GM20431 (cell line): ENCODE data around the gene MYOG.

ENCODE experiments used
- in situ Hi-C: fragments of 300-500 bp; cut with MseI, MboI; formaldehyde crosslinking; loops from one replicate; pipeline ENCODE4 v1.15.0; 2020; ENCODE audit warnings: low sequenced_read_pairs; ENCODE audit not compliant: unreplicated experiment

The MYOG gene

DNA sequence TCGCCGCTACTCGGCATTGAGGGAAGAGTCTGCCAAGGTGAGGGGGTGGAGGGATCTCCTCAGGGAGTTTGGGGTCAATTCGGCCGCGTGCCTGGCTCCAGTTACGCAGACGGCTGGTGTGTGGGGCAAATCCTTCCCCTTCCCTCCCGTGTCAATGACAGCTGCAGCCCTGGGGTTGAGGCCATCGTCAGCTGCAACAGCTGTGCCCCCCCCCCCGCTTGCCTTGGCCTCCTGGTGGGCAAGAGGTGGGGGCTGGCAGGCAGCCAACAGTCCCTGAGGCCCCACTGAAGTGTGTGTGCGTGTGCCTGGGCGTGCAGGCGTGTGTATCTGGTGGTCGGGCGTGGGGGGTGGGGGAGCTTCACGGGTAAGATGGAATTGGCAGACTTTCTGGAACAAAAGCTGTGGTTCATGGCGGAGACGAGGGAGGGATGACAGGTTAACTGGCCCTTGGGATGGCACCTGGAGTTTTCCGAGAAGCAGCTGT lies 33.9 kb downstream of the MYOG start:
- in situ Hi-C loops = no loop called here

DNA sequence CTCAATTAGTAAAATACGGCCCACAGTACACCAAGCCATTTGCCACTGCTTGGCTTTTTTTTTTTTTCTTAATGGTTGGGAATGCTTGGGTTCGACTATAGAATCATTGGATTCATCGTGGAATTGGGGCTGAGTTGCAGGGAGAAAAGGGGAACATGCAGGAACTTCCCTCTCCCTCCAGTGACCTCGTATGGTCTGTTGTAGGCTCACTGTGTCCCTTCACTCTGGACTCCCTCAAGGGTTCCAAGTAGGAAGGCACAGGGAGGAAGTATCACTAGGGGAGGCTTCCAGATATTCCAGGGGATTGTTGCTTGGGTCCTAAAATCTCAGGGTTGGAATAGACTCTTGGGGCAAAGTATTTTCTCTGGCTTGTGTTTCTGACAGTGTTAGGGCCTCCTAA lies 35.0 kb downstream of the MYOG start:
- in situ Hi-C loops = no loop called here

DNA sequence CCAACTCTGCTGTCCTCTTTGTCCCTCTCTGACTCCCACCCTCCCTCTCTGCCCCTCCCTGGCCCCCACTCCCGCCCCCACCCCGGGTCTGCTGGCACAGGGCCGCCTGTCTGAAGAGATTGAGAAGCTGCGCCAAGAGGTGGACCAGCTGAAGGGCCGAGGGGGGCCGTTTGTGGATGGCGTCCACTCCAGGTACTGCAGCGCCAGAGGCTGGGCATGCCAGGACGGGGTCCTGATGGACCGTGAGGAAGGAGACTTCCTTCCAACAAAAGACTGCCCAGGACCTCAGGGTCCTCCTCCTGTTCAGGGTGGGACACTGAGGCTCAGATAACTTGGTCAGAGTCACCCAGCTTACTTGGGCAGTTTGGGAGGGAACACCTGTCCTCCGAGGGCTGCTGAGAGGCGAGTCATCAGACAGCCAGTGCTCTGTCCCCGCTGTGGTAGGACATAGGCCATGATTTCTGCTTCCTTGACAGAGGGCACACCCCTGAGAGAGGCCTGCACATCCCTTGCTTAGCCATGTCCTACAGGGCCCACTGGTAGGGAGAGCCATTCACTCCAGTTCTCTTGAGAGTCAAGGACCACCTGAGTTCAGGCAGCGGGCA lies 36.1 kb downstream of the MYOG start:
- in situ Hi-C loops = loop anchor here (10.0 kb wide), 1 partner anchor 165 kb away; no protein-coding TSS in a partner anchor

DNA sequence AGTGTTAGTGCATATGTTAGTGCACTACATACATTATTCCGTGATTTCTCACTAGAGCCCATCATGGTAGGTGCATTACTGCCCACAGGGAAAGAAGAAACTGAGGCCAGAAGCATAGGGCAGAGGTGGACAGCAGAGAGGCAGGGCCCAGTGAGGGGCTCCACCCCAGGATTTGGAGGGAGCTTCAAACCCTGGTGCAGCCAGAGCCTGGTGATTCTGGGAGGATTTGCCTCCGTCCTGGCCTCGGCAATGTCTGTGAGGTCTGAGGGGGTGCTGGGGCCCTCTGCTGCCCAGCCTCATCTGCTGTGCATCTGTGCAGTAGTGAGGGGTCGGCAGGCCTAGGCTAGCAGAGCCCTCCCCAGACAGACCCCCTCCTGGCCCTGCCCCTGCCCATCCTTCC lies 36.7 kb downstream of the MYOG start:
- in situ Hi-C loops = loop anchor here (10.0 kb wide), 1 partner anchor 166 kb away; no protein-coding TSS in a partner anchor

DNA sequence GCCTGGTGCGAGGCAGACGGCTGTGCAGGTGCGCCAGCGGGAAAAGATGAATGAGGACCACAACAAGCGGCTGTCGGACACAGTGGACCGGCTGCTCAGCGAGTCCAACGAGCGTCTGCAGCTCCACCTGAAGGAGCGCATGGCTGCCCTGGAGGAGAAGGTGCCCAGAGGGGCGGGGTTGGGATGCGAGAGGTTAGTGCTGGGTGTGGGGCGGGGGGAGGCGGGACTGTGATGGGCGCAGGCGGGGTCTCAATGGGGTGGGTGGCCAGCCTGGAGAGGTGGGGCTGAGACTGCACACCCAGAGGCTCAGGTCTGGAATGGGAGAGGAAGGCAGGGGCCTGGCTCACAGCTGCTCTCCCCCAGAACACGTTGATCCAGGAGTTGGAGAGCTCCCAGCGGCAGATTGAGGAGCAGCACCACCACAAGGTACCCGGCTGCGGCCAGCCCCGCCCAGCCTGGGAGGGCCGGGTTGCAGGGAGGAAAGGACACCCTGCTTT lies 37.2 kb downstream of the MYOG start:
- in situ Hi-C loops = loop anchor here (10.0 kb wide), 1 partner anchor 166 kb away; no protein-coding TSS in a partner anchor

DNA sequence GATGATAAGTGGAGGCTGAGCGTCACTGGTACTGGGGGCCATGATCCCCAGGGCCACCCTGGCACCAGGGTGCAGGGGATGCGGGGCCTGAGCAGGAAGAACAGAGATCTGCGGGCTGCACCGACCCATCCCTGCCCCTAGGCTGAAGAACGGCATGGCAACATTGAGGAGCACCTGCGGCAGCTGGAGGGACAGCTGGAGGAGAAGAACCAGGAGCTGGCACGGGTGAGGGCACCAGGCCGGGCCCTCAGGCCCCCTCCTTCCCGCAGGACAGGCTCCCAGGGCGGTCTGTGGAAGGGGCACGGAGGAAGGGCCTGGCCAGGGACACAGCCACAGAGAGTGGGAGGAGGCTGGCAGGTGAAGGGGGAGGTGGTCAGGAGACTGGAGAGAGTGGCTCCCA lies 37.7 kb downstream of the MYOG start:
- in situ Hi-C loops = loop anchor here (10.0 kb wide), 1 partner anchor 167 kb away; no protein-coding TSS in a partner anchor

DNA sequence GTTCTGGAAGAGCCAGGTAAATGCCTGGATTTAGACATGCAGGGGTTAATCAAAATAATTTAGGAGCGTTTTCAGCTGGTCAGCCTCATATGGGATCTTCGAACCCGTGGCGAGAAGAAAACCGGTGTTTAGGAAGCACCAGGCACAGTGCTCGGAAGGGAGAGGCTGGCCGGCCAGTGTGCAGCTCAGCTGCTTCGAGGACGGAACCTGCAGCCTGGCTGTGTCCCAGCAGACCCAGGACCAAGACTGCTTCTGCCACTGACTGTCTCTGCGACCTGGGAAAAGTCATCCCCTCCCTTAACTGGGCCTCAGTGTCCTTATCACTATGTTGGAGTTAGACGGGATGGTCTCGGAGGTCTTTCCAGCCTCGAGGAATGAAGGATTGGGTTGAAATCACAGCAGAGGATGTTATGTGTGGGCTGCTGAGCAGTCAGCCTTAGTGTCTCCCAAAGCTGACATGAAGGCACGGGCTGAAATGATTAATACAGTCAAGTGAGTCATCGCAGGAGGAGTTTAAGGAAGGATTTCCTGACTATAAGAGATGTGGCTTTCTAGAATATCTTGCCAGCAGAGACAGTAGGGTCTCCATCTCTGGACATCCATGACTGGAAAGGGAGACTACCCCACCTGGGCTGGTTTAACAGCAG lies 38.7 kb downstream of the MYOG start:
- in situ Hi-C loops = loop anchor here (10.0 kb wide), 1 partner anchor 168 kb away; no protein-coding TSS in a partner anchor

DNA sequence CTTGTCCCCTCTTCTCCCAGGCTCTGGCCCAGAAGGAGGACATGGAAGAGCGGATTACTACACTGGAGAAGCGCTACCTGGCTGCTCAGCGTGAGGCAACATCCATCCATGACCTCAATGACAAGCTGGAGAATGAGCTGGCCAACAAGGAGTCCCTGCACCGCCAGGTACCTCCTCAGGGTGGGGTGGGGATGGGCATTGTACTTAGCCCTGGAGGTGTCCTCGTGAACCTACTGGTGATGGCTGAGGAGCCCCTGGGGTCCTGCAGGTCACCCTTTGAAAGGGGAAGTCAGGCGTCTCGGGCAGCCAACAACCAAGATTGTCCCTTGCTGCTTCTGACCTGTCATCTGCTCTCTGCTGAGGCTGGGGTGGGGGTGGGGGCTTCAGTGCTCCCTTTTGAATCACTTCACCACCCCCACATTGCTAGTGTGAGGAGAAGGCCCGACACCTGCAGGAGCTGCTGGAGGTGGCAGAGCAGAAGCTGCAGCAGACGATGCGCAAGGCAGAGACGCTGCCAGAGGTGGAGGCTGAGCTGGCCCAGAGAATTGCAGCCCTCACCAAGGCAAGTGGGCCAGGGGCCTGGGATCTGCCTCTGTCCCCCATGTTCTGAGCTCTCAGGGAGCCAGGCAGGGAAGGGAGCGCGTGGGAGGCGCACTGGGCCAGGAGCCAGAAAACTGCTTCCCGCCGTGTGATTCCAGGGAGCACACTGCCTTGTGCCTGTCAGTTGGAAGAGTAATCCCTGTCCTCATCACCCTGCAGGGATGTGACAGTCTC lies 39.8 kb downstream of the MYOG start:
- in situ Hi-C loops = loop anchor here (10.0 kb wide), 1 partner anchor 169 kb away; no protein-coding TSS in a partner anchor

DNA sequence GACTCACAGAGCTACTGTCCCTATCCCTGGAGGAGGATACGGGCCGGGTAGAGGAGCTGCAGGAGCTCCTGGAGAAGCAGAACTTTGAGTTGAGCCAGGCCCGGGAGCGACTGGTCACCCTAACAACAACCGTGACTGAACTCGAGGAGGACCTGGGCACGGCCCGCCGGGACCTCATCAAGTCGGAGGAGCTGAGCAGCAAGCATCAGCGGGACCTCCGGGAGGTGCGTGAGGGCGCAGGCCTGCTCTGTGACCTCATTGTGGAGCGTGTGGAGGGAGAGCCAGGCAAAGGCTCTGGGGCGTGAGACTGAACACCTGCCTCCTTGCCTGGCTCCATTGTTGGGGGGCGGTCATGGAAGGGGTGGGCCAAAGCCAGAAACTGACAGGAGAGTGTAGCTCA lies 40.5 kb downstream of the MYOG start:
- in situ Hi-C loops = loop anchor here (10.0 kb wide), 1 partner anchor 169 kb away; no protein-coding TSS in a partner anchor

DNA sequence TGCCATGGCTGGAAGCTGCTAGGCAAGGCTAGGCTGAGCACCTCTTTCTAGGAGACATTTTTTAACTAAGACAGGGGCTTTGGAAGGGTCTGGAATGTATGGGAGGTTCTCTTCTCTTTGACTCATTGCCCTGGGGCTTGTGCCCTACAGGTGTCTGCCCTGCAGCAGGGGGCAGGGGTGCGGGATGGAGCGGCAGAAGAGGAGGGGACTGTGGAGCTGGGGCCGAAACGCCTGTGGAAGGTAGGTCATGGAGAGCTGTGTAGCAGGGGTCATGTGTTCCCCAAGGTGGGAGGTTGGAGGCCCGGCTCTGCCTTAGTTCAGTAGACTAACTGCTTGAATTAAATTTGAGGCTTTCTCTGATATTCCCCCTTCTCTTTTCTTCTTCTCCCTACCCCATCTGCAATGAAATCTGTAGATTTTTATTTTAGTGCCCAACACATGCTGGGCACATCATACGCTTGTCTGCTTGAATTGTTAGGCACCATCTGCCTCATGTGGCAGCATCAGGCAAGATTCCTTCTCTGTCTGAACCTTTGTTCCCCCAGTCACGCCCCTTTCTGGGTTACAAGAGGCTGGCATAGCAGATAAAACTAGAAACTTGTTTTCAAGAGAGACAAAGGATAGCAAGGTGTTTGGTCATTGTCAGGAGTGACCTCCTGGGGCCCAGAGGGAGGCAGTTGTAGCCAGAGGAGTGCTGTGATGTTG lies 41.1 kb downstream of the MYOG start:
- in situ Hi-C loops = loop anchor here (10.0 kb wide), 1 partner anchor 170 kb away; no protein-coding TSS in a partner anchor

DNA sequence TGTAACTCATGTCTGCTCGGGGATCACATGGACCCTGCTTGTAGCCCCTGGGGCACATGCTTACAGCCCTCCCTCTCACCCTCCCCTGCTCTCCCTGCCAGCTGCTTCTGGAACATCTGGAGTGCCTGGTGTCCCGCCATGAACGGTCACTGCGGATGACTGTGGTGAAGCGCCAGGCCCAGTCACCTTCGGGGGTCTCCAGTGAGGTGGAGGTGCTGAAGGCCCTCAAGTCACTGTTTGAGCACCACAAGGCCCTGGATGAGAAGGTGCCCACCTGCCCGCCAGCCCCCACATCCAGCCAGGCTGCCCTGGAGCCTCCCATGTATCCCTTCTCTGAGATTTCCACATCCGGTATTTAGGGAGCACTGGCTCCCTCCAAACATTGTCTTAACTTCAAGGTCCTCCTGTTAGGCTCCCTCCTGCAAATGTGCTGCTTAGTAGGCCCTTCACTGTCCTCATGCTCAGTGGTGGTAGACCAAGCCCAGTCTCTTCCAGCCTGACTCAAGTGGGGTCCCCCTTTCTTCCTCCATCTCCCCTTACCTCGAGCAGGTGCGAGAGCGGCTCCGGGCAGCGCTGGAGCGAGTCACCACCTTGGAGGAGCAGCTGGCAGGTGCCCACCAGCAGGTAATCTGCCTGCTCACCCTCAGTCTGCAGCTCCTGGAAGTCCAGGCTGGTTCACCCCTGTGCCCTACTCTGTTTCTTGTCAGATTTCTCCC lies 41.8 kb downstream of the MYOG start:
- in situ Hi-C loops = loop anchor here (10.0 kb wide), 1 partner anchor 171 kb away; no protein-coding TSS in a partner anchor

DNA sequence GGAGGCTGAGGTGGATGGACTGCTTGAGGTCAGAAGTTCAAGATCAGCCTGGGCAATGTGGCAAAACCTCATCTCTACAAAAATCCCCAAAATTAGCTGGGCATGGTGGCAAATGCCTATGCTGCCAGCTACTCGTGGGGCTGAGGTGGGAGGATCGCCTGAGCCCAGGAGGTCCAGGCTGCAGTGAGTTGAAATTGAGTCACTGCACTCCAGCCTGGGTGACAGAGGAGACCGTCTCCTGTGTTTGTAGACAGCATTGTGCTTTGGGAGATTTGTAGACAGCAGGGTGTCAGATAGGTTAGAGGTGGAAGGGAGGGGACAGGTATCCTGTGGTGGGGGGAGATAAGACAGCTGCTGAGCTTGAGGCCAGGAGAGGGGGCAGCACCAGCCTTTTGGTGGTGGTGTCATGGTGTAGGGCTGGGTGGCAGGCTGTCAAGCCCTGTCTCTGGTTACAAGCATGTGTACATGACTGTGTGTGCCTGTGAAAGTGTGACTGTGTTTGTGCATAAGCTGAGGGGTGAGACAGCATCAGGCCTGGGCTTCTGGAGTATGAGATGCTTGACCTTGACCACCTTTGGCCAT lies 44.4 kb downstream of the MYOG start:
- in situ Hi-C loops = loop anchor here (10.0 kb wide), 1 partner anchor 173 kb away; no protein-coding TSS in a partner anchor

DNA sequence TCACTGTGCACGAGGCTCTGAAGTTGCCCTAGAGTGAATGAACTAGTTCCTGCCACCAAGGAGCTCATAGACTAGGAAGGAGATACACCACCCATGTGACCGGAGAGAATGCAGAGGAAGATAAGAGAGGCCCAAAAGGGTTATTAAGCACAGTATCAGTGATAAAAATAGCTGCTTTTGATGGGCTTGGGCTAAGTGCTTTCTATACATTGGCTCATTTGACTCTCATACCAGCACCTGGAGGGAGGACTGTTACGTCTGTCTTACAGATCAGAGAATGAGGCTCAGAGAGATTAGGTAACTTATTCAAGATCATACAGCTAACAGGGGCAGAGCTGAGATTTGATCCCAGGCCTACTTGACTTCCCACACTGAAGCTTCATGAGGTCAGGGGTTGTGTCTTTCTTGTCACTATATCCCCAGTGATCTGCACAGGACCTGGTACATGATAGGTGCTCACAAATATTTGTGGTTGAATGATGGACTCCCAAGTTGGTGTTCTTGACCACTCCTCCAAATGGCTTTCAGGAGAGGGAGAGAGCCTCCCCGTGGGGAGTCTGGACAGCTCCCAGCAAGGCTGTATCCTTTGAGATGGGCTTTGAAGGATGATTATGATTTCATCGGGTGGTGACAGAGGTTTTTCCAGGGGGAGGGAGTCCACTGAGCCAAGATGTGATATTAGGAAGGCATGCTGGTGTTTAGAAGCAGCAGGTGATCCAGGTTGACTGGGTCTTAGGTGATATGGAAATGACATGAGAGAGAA lies 45.1 kb downstream of the MYOG start:
- in situ Hi-C loops = loop anchor here (10.0 kb wide), 1 partner anchor 174 kb away; no protein-coding TSS in a partner anchor

DNA sequence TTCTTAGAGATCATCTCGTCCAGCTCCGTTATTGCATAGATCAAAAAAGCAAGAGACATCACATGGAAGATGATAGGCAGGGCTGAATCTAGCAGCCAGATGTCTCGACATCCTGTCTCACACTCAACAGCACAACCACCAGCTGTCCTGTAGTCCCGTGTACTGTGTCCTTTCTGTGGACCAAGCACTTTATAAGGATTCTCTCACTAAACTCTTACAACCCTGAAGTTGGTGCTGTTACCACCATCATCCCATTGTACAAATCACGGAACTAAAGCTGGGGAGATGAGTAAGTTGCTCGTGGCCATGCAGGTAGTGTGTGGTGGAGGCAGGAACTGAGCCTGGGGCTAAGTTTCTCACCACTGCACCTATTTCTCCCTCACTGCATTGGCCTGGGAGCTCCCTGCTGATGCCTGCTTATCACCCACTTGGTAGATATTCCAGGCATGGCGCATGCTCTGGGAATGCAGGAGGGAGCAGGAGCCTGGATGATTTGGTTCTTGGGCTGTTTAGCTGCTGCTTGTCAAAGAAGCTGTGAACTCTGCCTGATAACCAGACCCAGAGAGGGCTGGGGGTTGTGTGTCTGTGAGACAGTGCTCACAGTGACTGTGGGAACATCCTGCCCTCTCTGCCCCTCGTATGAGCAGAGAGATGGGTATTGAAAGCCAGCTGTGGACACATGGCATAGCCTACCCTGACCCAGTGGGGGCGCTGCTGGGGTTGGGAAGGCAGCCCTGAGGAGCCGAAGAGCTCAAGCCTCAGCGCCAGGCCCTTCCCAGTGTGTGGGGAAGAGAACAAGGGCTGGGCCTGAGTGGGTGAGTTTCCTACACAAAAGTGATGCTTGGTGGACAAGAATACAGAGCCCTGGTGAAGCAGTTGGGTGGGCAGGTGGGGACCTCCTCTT lies 46.0 kb downstream of the MYOG start:
- in situ Hi-C loops = loop anchor here (10.0 kb wide), 1 partner anchor 175 kb away; no protein-coding TSS in a partner anchor

DNA sequence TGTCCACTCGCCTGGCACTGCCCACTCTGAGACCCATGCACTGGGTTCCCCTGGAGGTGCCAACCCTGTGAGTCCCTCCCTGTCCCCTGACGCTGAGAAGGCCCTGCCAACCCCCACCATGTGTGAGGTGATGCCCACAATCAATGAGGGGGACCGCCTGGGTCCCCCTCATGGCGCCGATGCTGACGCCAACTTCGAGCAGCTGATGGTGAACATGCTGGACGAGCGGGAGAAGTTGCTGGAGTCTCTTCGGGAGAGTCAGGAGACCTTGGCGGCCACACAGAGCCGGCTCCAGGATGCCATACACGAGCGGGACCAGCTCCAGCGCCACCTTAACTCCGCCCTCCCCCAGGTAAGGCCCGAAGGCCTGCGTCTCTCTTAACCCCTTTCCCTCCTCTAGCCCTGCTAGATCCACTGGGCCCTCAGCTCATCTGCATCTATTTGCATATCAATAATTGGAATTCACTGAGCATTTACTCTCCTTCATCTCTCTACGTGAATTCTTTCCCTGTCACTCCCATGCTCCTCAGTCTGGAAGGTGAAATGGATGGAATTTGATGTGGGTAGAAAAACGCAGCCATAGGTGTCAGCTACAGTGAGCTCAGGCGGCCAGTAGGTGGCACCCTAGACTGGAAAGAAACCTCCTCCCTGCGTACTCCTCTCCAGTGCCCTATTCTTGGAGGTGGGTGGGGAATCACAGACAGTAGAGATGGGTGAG lies 46.8 kb downstream of the MYOG start:
- in situ Hi-C loops = no loop called here

DNA sequence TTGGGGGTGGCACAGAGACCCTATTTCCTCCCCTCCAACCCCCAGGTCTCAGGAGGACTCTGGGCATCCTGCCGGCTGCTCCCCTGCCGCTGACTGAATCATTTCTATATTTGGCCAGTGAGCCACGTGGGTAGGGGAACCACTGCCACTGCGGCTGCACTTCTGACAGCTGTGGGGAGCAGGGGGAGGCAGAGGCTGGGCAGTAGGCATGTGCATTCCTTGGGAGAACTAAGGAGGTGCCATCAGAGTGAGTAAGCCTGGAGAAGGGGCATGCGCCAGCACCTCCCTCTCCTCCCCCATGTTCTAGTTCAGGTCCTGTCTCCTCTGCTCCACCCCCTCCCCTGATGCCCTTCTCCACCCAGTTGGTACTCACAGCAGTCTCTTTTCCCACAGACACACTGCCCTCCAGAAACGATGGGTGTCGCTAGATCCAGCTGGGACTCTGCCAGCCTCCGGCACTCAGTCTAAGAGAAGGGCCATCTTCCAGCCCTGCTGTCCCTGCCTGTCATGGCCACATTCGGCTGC lies 47.5 kb downstream of the MYOG start:
- in situ Hi-C loops = no loop called here
